ENCODE results near the gene SRR. TPM values are rescaled to one million over a fixed set of nuclear protein-coding genes. Genes with fewer than 3 reads are reported as not detected.

Gene SRR
- total RNA-seq, 1 donor from 2014 or later = 16.5 TPM

DNA sequence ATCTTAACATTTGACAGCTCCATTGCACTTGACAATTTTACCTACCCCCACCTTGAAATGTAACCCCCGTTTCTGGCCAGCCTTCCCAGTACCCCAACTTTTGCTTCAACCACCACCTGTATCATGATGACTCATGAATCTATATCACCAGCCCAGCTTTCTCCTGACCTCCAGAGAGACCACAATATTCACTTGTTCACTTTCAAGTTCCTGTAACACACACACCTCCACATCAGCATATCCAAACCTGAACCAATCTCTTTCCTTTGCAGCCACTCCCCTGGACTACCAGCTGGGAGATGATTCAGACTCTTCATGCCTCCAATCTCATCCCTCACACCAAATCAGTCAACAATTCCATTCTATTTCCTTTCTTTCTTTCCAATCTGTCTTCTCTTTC is 8.2 kb upstream of the SRR start:
- Mint-ChIP-seq H3K9me3 (ENCODE audit: low read depth) (no peaks in the 10 kb centered on the region), H3K27ac (ENCODE audit: unreplicated experiment) (no peak overlapping the region), H3K36me3 (ENCODE audit: low read depth) (peaks cover 44% of the 10 kb centered on the region), H3K4me1 (ENCODE audit: low read depth) (peaks cover 29% of the 10 kb centered on the region), H3K4me3 (ENCODE audit: unreplicated experiment) (no peak overlapping the region), H3K27me3 (ENCODE audit: low read depth) (no peaks in the 10 kb centered on the region)
- TF ChIP-seq, protein P1, sequence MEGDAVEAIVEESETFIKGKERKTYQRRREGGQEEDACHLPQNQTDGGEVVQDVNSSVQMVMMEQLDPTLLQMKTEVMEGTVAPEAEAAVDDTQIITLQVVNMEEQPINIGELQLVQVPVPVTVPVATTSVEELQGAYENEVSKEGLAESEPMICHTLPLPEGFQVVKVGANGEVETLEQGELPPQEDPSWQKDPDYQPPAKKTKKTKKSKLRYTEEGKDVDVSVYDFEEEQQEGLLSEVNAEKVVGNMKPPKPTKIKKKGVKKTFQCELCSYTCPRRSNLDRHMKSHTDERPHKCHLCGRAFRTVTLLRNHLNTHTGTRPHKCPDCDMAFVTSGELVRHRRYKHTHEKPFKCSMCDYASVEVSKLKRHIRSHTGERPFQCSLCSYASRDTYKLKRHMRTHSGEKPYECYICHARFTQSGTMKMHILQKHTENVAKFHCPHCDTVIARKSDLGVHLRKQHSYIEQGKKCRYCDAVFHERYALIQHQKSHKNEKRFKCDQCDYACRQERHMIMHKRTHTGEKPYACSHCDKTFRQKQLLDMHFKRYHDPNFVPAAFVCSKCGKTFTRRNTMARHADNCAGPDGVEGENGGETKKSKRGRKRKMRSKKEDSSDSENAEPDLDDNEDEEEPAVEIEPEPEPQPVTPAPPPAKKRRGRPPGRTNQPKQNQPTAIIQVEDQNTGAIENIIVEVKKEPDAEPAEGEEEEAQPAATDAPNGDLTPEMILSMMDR (IDR thresholded peaks at IDR 0.05) = no peak
- no peak for DNase-seq (ENCODE audit: low spot score)

DNA sequence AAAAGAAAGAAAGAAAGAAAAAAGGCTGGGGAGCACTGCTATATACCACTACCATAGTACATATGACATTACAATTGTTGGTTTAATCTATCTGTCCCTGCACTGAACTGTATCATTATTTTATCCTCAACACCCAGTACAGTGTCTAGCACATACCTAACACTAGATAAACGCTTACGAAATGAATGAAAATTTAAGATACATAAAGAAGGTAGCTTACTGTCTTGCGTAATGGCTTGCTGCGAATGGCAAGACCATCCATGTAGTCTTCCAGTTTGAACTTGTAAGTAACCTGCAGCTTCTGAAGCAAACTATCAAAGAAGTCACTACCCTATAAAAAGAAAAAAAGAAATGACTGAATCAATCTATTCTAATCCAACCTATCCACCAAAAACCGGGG is 6.7 kb upstream of the SRR start:
- Mint-ChIP-seq H3K36me3 (ENCODE audit: low read depth) (peaks cover 36% of the 10 kb centered on the region), H3K4me1 (ENCODE audit: low read depth) (peaks cover 38% of the 10 kb centered on the region), H3K9me3 (ENCODE audit: low read depth) (no peaks in the 10 kb centered on the region), H3K4me3 (ENCODE audit: unreplicated experiment) (no peak overlapping the region), H3K27me3 (ENCODE audit: low read depth) (no peaks in the 10 kb centered on the region), H3K27ac (ENCODE audit: unreplicated experiment) (no peak overlapping the region)
- TF ChIP-seq, protein P1 (IDR thresholded peaks at IDR 0.05) = no peak
- no peak for DNase-seq (ENCODE audit: low spot score)

DNA sequence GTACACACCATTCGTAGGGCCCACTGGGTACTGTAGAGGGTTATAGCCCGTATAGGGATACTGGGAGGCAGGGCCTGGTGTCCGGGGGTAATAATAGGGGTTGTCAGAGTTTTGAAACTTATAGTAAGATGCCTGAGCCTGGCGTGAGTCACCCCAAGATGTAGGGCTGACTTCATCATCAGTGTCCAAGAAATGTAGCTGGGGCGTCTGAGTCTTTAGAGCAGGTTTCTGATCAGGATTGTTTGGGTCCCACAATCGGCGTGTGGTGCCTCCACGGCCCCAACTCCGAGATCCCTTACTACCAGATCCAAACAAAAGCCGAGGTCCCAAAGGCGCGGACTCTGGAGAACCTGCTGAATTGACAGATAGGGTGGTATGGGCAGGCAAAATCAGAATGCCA is 4.6 kb upstream of the SRR start:
- DNase-seq (ENCODE audit: low spot score) = no peak
- Mint-ChIP-seq H3K4me1 (ENCODE audit: low read depth) (peaks cover 43% of the 10 kb centered on the region), H3K27ac (ENCODE audit: unreplicated experiment) (no peak overlapping the region), H3K36me3 (ENCODE audit: low read depth) (peaks cover 34% of the 10 kb centered on the region), H3K4me3 (ENCODE audit: unreplicated experiment) (no peak overlapping the region), H3K27me3 (ENCODE audit: low read depth) (no peaks in the 10 kb centered on the region), H3K9me3 (ENCODE audit: low read depth) (no peaks in the 10 kb centered on the region)
- TF ChIP-seq, protein P1 (IDR thresholded peaks at IDR 0.05) = no peak

DNA sequence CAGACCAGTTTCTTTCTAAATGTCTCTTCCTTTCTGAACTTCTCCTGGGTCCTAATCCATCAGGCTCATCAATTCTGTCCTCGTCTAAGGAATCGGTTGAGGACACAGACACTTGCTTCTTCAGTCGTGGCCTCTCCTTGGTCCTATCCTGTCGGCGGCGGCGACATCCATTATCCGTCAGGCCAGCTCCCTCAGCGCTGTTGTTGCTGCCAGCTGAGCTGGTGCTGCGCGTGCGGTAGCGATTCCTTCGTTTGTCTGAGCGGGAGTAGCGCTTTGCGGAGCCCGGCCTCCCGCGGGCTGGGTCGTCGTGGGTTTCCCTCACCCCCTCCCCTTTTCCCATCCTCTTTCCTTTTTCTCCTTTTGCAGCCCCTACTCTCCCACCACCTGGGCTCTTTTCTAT is 4.0 kb upstream of the SRR start:
- H3K9me3 Mint-ChIP-seq (ENCODE audit: low read depth) = no peaks in the 10 kb centered on the region
- DNase-seq (ENCODE audit: low spot score) = no peak

DNA sequence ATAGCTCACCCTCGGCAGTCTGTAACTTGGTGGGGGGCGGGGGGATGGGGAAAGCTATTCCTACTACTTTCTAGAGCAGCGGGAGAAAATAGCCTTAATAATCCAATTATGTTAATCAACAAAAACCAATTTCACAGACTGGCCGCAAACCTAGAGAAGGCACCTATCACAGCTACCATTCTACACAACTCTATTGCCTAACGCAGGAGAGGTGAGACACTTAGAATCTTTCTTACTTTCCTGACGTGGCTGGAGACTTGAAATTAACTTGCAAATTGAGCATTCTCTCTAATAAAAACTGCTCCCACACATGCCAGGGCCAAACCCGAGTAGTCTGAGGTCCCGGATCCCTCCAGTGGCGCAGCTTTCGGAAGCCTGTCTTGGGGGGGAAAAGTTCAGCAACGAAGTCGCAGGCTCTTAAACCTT is 959 bp upstream of the SRR start:
- H3K4me3 Mint-ChIP-seq (ENCODE audit: unreplicated experiment) = peak overlapping the region; percentile 86
- H3K27ac Mint-ChIP-seq (ENCODE audit: unreplicated experiment) = peak overlapping the region; percentile 86
- peaks cover 12% of the 10 kb centered on the region for H3K36me3 Mint-ChIP-seq (ENCODE audit: low read depth)

More for the DNA sequence above, 4.0 kb upstream of the SRR start:
- H3K36me3 Mint-ChIP-seq (ENCODE audit: low read depth) = peaks cover 31% of the 10 kb centered on the region
- H3K27me3 Mint-ChIP-seq (ENCODE audit: low read depth) = no peaks in the 10 kb centered on the region
- no peak overlapping the region for H3K4me3 Mint-ChIP-seq (ENCODE audit: unreplicated experiment)
- TF ChIP-seq, protein P1 (IDR thresholded peaks at IDR 0.05) = no peak
- peaks cover 42% of the 10 kb centered on the region for H3K4me1 Mint-ChIP-seq (ENCODE audit: low read depth)
- no peak overlapping the region for H3K27ac Mint-ChIP-seq (ENCODE audit: unreplicated experiment)

More for the DNA sequence above, 959 bp upstream of the SRR start:
- TF ChIP-seq, protein P1 (IDR thresholded peaks at IDR 0.05) = no peak
- H3K27me3 Mint-ChIP-seq (ENCODE audit: low read depth) = no peaks in the 10 kb centered on the region
- H3K9me3 Mint-ChIP-seq (ENCODE audit: low read depth) = no peaks in the 10 kb centered on the region
- peaks cover 32% of the 10 kb centered on the region for H3K4me1 Mint-ChIP-seq (ENCODE audit: low read depth)
- no peak for DNase-seq (ENCODE audit: low spot score)

Data from chondrocyte (in vitro differentiated cells).